Forelimb muscle (tissue), 1 donor: Measurements from ENCODE around the gene WDR46. TPM values are rescaled to one million over a fixed set of nuclear protein-coding genes. Genes with fewer than 3 reads are reported as not detected.
A peak's percentile ranks its signal among the peaks of the same experiment; 100 is the strongest.

Experiments used
- DNase-seq: peaks from one replicate; pipeline ENCODE4 v3.0.0-alpha.2; 2013; ENCODE audit warnings: low read depth
- polyA plus RNA-seq: library from polyadenylated mRNA; unstranded; fragments of 120-200 nt; gene quantifications from one replicate; pipeline ENCODE4 v1.2.1, GENCODE V29; 2013; ENCODE audit not compliant: insufficient read length

The WDR46 gene
- polyA plus RNA-seq, 1 donor: 52.7 TPM

DNA sequence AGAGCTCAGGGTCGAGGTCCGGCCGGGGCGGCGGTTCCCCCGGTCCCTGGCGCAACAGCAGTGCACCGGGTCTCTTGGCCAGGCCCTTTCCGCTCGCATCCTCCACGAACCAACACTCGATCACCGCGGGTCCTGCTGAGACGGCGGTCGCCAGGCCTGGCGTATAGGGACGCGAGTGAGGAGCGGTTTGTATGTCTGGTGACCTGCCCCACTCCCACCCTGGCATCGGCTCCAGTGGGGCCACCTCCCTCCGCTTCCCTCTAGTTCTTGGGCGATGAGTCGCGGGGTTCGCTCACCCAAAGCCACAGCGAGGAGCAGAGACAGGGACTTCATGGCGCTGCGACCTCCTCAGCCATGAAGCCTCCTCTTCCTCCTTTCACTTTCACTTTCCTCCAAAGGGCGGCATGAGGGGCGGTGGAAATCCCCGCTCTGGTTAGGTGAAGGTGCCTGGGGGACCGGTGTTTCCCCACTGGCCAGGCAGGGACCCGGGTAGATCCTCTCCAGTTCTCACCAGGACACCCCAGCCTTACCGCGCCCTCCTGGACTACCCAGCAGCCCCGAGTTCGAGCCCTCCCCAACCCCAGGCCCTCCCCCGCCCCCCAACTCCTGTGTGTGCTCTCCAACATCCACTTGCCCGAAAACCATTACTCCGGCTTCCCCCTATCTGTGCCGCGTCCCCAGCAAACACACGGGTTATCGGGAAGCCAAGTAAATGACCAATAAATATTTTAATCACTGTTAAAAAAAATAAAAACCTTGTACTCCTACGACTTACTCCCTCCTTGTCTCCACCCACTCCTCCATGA lies 24.9 kb upstream of the WDR46 start, which contains the start of gene TAPBP:
Gene TAPBP, minus strand, starts transcription at position 370 of the 806 bp plus-strand sequence. Its CDS starts 37 bp downstream, at position 333.
- DNase-seq: no peak

DNA sequence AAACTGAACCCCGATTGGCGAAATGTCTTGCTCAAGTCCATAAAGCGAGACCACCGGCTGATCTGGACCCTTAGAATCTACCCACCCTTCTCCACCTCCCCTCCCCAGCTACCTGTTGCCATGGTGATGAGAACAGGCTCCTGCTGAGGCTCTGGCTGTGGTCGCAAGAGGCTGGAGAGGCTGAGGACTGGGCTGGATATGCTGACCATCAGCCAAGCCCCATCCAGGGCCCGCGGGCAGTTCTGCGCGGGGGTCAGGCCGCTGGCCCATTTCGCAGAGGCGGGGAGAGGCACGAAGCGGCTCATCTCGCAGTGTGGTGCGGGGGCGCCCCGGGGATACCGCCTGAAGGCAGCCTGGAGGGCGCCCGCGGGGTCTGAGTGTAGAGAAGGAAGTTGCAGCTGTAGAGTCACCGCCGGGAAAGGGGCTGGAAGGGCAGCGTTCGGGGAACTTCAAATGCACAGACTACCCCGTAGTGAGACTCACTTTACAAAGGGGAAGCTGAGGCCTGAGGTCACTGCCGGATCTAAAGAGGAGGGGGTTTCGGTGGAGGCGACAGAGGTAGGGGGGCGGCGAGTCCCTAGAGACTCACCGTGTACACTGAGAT lies 24.2 kb upstream of the WDR46 start:
- DNase-seq: no peak

GRCh38 chr6:33312361-33313104 lies 23.5 kb upstream of the WDR46 start:
- no peak for DNase-seq

DNA sequence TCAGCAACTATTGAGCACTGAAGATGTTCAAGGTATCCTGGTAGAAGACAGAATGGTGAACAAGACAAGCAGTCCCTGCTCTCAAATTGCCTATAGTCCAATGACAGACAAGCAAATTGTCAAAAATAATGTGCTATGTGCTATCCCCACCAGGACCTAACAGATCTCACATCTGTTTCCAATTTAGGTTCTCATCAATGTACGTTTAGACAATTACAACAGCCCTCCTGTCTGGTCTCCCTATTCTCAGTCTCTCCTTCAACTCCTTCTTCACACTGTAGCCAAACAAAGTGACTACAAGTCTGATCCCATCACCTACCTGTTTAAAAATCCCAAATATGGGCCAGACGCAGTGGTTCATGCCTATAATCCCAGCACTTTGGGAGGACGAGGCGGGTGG lies 17.3 kb upstream of the WDR46 start:
- no peak for DNase-seq

DNA sequence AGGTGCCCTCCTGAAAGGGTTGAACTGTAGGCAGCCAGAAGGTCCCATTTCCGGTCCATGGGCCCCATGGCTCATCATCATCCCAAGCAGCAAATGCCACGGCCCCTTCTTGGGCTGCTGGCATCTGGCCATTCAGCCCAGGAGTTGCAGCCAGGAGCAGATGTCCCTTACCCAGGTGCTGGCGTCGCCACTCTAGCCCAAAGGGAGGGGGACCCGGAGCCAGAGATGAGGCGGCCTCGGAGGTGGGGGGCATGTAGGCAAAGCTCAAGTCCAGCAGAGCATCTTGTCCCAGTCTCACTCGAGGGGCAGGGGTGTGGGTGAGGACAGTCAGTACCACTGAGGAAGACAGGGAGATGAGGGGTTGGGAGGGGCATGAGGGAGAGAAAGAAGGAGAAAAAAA lies 16.0 kb upstream of the WDR46 start:
- no peak for DNase-seq

DNA sequence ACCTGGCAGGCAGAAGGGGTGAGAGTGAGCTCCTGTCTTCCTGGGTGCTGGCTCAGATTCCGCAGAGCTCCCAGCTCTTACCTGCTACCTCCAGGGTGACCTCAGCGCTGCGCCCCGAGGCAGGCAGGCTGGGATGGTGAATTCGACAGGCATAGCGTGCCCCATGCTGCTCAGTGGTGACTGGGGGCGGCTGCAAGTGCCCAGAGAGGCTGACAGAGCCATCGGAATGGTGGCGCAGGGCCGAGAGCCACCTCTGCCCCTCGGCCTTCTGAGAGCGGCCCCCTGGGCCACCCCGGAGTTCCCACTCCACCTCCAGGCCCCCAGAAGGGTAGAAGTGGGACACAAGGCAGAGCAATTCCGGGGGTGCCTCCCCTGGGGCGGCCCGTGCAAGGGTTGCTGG lies 15.2 kb upstream of the WDR46 start:
- DNase-seq: no peak

GRCh38 chr6:33301877-33302276 lies 12.8 kb upstream of the WDR46 start:
- no peak for DNase-seq

DNA sequence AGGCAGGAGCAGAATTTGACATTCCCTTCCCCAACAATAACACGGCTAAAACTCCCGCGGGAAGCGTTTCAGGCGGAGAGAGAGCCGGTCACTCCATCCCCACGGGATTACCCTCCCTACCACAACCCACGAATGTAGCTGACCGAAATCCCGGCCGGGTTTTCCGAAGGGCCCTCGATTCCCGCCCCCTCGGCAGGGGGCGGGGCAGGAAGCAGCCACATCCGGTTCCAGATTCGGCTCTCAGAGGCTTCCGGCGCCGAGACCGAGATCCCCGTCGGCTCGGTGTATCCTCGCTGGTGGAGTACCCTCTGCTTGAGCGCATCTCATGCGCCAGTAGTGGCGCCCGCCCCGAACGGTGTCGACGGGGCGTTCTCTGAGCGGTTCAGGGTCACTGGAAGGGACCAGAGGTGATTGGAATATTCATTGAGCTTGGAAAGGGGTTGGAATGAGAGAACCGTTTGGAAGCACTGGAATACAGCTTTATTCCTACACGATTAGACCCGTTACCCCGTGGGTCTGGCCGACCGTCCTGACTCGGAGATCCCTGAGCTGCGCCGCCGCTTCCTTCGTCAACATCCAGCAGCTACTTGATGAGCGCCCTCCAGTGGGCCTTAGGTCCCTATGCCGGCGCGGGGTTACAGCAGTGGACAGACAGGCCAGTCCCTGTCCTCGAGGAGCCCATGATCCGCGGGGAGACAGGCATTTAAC lies 10.4 kb upstream of the WDR46 start:
- DNase-seq: peak; percentile 86

GRCh38 chr6:33298773-33299236 lies 9.8 kb upstream of the WDR46 start, which contains the start of gene RGL2:
RGL2 (minus strand) TSS chr6:33298942; CDS start chr6:33298610, 332 bp downstream.
- no peak for DNase-seq

- DNase-seq: peak; percentile 77
These were observed 9.1 kb upstream of the WDR46 start for GRCh38 chr6:33297956-33298772.

DNA sequence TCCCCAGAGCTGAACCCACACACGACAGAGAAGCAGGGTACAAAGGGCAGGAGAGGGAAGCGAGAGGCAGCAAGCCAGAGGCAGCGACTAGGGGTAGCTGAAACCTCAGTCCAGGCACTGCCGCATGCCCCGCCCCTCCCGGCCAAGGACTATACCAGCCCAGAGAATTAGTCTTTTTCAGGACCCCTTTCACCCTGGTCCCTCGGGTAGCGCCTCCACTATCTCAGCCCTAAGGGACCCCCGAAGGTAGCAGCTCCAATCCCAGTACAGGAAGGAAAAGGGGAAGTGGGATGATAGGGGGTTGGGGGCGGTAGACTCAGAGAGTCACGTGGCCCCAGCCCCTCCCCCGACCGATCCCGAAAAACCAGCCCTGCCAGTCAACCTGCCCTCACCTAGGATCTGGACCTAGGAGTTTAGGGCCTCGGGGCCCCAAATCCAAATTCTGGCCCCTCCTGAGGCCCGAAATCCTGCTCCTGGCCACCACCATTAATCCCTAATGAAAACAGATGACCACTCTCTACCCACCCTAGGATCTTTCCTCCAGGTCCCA lies 8.4 kb upstream of the WDR46 start:
- DNase-seq: no peak

GRCh38 chr6:33296797-33297405 lies 7.9 kb upstream of the WDR46 start:
- DNase-seq: no peak

DNA sequence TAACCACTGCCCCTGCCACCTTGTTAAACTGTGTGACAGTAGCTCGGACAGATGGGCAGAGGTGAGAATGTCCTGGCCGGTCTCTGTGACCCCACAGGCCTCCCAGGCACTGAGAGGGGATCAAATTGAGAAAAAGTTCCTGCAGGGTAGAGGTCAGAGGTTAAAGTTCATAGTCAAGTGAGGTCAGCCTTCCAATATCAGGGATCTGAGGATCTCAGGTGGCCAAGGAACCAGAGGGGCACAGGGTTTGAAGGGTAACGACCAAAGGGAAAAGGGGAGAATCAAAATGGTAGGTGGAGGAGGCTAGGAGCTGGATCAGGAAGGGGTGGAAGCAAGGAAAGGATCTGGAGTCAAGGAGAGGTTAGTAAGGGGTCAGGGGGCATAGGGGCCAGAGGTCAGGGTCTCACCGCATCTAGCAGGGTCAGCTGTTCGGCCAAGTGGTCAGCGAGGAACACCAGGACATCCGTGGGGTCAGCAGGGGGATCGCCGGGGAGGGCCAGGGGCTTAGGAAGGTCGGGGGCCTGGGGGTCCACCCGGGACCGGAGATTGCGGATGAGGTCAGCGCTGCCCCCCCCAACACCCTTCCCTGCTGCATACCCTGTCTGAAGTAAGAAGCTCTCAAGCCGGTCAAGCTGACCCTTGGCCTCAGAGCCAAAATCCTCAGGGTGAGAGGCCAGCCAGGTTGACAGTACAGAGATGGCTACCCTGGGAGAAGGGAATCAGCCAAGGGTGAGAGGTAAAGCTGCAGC lies 6.8 kb upstream of the WDR46 start:
- DNase-seq: no peak

GRCh38 chr6:33294086-33294823 lies 5.2 kb upstream of the WDR46 start:
- DNase-seq: no peak

DNA sequence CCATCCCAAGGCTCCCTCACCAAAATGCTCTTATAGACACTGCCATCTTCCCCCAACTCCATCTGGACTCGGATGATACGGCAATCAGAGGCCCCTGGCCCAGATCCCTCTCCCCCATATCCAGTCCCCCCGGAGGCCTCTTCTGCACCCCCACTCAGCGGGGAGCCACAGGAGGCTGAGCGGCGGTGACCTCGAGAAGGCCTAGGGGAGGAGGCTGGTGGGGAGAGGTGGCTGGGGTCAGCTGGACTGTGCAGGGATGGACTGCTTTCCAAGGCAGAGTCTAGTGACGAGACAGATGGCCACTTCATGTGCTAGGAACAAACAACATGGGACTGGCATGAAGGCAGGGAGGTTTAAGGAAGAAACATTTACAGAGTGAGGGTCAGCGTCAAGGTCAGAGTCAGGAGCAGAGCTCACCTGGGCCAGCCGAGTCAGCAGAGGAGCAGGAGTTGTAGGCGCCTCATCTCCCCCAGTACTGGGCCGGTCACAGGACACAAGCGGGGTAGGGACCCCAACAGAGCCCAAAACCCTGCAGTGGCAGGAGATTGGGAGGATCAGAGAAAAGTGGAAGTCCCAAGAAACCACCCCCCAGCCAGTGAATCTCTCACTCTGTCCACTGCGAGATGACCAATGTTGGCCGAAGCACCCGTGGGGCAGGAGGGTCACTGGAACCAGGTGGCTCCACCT lies 4.1 kb upstream of the WDR46 start:
- no peak for DNase-seq

- no peak for DNase-seq
These were observed 1.4 kb upstream of the WDR46 start for GRCh38 chr6:33290459-33290858.

GRCh38 chr6:33289784-33290315 lies 811 bp upstream of the WDR46 start:
- DNase-seq: no peak
